A549 (cell line): Measurements from ENCODE around the gene APOL4.

Experiments used
- EP300 ChIP-seq, 2 experiments: fragments of >200 bp; sonication (Bioruptor Twin); formaldehyde crosslinking; IDR thresholded peaks; 2 replicates in 1 of 2; 3 replicates in 1 of 2; pipeline ENCODE4 v1.6.1; 2016 to 2017
- NR3C1 ChIP-seq: fragments of >200 bp; sonication (Bioruptor Twin); formaldehyde crosslinking; IDR thresholded peaks from 3 replicates; pipeline ENCODE4 v1.6.1; 2017
- POLR2A ChIP-seq: IDR thresholded peaks from 2 replicates; pipeline ENCODE4 v1.6.1; 2012; ENCODE audit warnings: mild to moderate bottlenecking, low read length
- RFX5 ChIP-seq: fragments of 450-650 bp; IDR thresholded peaks from 2 replicates; pipeline ENCODE4 v1.7.1; 2014; ENCODE audit warnings: antibody characterized with exemption, mild to moderate bottlenecking, moderate library complexity
- TF ChIP-seq, protein P1 (sequence below): fragments of >200 bp; sonication (Bioruptor Twin); formaldehyde crosslinking; IDR thresholded peaks from 3 replicates; pipeline ENCODE4 v1.5.1; 2016
- TF ChIP-seq, protein P2 (sequence below): fragments of 450-650 bp; IDR thresholded peaks from 2 replicates; pipeline ENCODE4 v1.6.1; 2014; ENCODE audit warnings: antibody characterized with exemption

DNA sequence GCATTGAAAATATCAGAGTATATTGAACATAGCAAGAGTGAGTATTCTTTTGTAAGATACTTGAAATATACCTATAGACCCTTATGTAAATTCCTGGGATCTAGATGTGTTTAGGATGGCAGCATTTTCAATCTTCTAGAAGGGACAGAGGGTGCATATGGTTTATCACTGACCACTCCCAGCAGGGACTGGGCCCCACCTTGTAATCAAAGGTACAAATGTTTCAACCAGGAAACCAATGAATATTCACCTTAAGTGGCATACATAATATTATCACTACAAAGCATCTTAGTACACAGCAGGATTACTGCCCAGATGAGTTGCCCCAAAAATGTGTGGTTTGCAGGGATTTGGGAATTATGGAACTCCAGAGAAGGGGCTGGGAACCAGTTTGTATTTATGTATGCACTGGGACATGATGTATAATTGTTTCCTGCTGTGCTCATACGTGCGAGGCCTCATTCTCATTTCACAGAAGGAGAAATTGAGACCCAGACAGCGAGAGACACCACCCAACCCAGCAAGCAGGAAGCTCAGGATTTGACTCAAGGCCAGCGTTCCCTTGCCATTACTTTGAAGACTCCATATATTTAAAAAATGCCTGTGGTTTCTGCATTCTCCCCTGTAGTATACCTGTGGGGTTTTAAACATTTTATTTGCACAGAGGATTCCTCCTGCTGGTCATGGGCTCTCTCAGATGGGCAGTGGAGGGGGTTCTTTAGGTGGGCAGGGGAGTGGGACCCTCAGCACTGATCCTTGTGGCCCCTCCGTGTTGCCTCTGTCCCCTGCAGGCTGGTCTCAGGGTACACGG lies 5.2 kb downstream of the APOL4 start:
- TF ChIP-seq, protein P1, sequence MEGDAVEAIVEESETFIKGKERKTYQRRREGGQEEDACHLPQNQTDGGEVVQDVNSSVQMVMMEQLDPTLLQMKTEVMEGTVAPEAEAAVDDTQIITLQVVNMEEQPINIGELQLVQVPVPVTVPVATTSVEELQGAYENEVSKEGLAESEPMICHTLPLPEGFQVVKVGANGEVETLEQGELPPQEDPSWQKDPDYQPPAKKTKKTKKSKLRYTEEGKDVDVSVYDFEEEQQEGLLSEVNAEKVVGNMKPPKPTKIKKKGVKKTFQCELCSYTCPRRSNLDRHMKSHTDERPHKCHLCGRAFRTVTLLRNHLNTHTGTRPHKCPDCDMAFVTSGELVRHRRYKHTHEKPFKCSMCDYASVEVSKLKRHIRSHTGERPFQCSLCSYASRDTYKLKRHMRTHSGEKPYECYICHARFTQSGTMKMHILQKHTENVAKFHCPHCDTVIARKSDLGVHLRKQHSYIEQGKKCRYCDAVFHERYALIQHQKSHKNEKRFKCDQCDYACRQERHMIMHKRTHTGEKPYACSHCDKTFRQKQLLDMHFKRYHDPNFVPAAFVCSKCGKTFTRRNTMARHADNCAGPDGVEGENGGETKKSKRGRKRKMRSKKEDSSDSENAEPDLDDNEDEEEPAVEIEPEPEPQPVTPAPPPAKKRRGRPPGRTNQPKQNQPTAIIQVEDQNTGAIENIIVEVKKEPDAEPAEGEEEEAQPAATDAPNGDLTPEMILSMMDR = no peak
- TF ChIP-seq POLR2A (no peak), EP300 (IDR thresholded peaks at IDR 0.05) (no peak), NR3C1 (no peak), RFX5 (no peak)
- TF ChIP-seq, protein P2, sequence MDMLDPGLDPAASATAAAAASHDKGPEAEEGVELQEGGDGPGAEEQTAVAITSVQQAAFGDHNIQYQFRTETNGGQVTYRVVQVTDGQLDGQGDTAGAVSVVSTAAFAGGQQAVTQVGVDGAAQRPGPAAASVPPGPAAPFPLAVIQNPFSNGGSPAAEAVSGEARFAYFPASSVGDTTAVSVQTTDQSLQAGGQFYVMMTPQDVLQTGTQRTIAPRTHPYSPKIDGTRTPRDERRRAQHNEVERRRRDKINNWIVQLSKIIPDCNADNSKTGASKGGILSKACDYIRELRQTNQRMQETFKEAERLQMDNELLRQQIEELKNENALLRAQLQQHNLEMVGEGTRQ = no peak
